Measurements from ENCODE around the gene DACT3. TPM values are rescaled to one million over a fixed set of nuclear protein-coding genes. Genes with fewer than 3 reads are reported as not detected.

DACT3 gene
- total and polyA plus RNA-seq, 2 of the 13 experiments (the other 11 are each of a cell fraction or from before 2014, with no cell fraction given): 0.04 TPM; not detected in 1

DNA sequence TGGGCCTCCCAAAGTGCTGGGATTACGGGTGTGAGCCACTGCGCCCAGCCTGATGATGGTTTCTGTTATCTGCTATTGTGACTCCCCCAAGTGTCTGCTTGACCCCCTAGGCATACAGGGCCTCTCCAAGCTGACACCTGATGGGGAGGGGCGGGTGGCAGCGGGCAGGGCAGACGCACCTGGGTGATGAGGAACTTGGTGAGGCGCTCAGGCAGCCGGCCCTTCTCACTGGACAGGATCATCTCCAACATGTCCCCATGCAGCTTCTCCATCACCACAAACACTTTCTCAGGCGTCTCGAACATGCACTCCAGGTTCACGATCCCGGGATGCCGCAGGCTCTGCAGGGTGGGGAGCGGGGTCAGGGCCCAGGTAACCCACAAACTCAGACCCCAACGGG, 28.4 kb upstream of the DACT3 start:
- ChIA-PET CTCF (ENCODE audit: low intra/inter-chr PET ratio, low total read pairs) (no interaction called here), POLR2A (no interaction called here)
- Histone ChIP-seq H3K27me3 (ENCODE audit: control insufficient read depth in 1 of 2, insufficient read depth in 2 of 2, low read length in 2 of 2) (no peaks in the 10 kb centered on the region), H3K4me3 (replicated peaks in 1 of 3; ENCODE audit: insufficient read depth in 1 of 3, low read depth in 2 of 3, low read length in 3 of 3) (no peak overlapping the region), H3K4me2 (ENCODE audit: low read depth, low read length) (no peak overlapping the region), H3K9ac (ENCODE audit: insufficient read depth, low read depth, low read length) (no peak overlapping the region), H3K79me2 (ENCODE audit: insufficient read depth, low read length) (no peaks in the 10 kb centered on the region), H2AFZ (ENCODE audit: low read length) (no peak overlapping the region), H3K9me3 (ENCODE audit: low read length) (no peaks in the 10 kb centered on the region), H3K36me3 (replicated peaks in 1 of 2; ENCODE audit: control insufficient read depth in 1 of 2, insufficient read depth in 2 of 2, low read length in 2 of 2) (peaks cover 37 to 75% of the 10 kb centered on the region in 2 experiments), H4K20me1 (ENCODE audit: insufficient read depth, low read length) (no peaks in the 10 kb centered on the region), H3K4me1 (ENCODE audit: insufficient read depth, low read length) (no peaks in the 10 kb centered on the region), H3K27ac (ENCODE audit: extremely low read length, insufficient read depth, low read length) (no peak overlapping the region)
- FAIRE-seq (no peak), DNase-seq (ENCODE audit: low spot score) (no peak), ATAC-seq (no peak)
- in situ Hi-C loops (cut with HindIII; ENCODE audit: extremely low pct_ligation_motif_present, low pct_unique_long_range_greater_than_20kb) (no loop called here), intact Hi-C loops (cut with micrococcal nuclease; ENCODE audit: unreplicated experiment) (no loop called here)
- no TSS peak for BruUV-seq (replicated peaks)
- 97% methylated on average over 8 of the region's 14 CpGs for WGBS (ENCODE audit: low lambda C conversion rate)
- TF ChIP-seq NFRKB (IDR thresholded peaks at IDR 0.05): no peak
- no peak for TF ChIP-seq NR2F1 (CRISPR knock-in tag; IDR thresholded peaks at IDR 0.05)
- TF ChIP-seq GTF3A (CRISPR knock-in tag; conservative IDR thresholded peaks at IDR 0.05): no peak
- no peak for TF ChIP-seq DMAP1 (CRISPR knock-in tag; IDR thresholded peaks at IDR 0.05)
- TF ChIP-seq MIER3 (CRISPR knock-in tag; IDR thresholded peaks at IDR 0.05; ENCODE audit: borderline replicate concordance): no peak
- TF ChIP-seq NFATC3 (CRISPR knock-in tag; IDR thresholded peaks at IDR 0.05): no peak
- no peak for TF ChIP-seq ARHGAP35 (CRISPR knock-in tag; IDR thresholded peaks at IDR 0.05; ENCODE audit: borderline replicate concordance)
- TF ChIP-seq, protein P1, sequence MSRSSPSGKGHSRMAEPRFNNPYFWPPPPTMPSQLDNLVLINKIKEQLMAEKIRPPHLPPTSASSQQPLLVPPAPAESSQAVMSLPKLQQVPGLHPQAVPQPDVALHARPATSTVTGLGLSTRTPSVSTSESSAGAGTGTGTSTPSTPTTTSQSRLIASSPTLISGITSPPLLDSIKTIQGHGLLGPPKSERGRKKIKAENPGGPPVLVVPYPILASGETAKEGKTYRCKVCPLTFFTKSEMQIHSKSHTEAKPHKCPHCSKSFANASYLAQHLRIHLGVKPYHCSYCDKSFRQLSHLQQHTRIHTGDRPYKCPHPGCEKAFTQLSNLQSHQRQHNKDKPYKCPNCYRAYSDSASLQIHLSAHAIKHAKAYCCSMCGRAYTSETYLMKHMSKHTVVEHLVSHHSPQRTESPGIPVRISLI (CRISPR knock-in tag; IDR thresholded peaks at IDR 0.05; ENCODE audit: borderline replicate concordance): no peak
- TF ChIP-seq ZNF572 (CRISPR knock-in tag; IDR thresholded peaks at IDR 0.05): no peak

All from HepG2 (cell line).